MM.1S (cell line): ENCODE measurements around the gene UCP3.

Source experiments
- DNase-seq: peaks from one replicate; pipeline ENCODE4 v3.0.0-alpha.2; 2015
- H2AFZ ChIP-seq: fragments of 300-600 bp; sonication (generic); 2 replicates; pipeline ENCODE4 v1.6.0; 2016; ENCODE audit warnings: antibody characterized with exemption, low read length
- H3F3A ChIP-seq: fragments of 300-600 bp; sonication (generic); 2 replicates; pipeline ENCODE4 v1.6.1; 2016; ENCODE audit warnings: mild to moderate bottlenecking, antibody characterized with exemption, low read length, moderate library complexity, mixed read lengths; ENCODE audit not compliant: insufficient read depth
- H3K27ac ChIP-seq: fragments of 300-600 bp; sonication (generic); 2 replicates; pipeline ENCODE4 v1.5.1; 2016; ENCODE audit warnings: mild to moderate bottlenecking, low read length
- H3K27me3 ChIP-seq: fragments of 300-600 bp; sonication (generic); replicated peaks from 2 replicates; pipeline ENCODE4 v1.6.0; 2016; ENCODE audit warnings: low read length; ENCODE audit not compliant: insufficient read depth
- H3K36me3 ChIP-seq: fragments of 300-600 bp; sonication (generic); replicated peaks from 2 replicates; pipeline ENCODE4 v1.6.1; 2016; ENCODE audit warnings: mild to moderate bottlenecking, low read length, mixed read lengths; ENCODE audit not compliant: insufficient read depth
- H3K4me1 ChIP-seq: fragments of 300-600 bp; sonication (generic); 2 replicates; pipeline ENCODE4 v1.6.1; 2016; ENCODE audit warnings: low read length, mixed read lengths
- H3K4me2 ChIP-seq: fragments of 300-600 bp; sonication (generic); 2 replicates; pipeline ENCODE4 v1.6.0; 2016; ENCODE audit warnings: low read depth, low read length
- H3K4me3 ChIP-seq: fragments of 300-600 bp; sonication (generic); 2 replicates; pipeline ENCODE4 v1.5.1; 2016; ENCODE audit warnings: low read length, mixed read lengths
- H3K79me2 ChIP-seq: fragments of 300-600 bp; sonication (generic); 2 replicates; pipeline ENCODE4 v1.6.1; 2016; ENCODE audit warnings: mixed run types, low read length, mixed read lengths
- H3K9ac ChIP-seq: fragments of 300-600 bp; sonication (generic); 2 replicates; pipeline ENCODE4 v1.6.1; 2016; ENCODE audit warnings: low read length, mixed read lengths
- H3K9me2 ChIP-seq: fragments of 300-600 bp; sonication (generic); replicated peaks from 2 replicates; pipeline ENCODE4 v1.6.1; 2016; ENCODE audit warnings: mild to moderate bottlenecking, low read length, mixed read lengths; ENCODE audit not compliant: insufficient read depth
- H3K9me3 ChIP-seq: fragments of 300-600 bp; sonication (generic); replicated peaks from 2 replicates; pipeline ENCODE4 v1.6.1; 2016; ENCODE audit warnings: mild to moderate bottlenecking, low read length, mixed read lengths; ENCODE audit not compliant: insufficient read depth
- H4K20me1 ChIP-seq: fragments of 300-600 bp; sonication (generic); 2 replicates; pipeline ENCODE4 v1.6.1; 2016; ENCODE audit warnings: mild to moderate bottlenecking, low read length, moderate library complexity, mixed read lengths; ENCODE audit not compliant: insufficient read depth
- CTCF ChIP-seq: fragments of 300-600 bp; sonication (generic); IDR thresholded peaks from 2 replicates; pipeline ENCODE4 v1.5.1; 2016; ENCODE audit warnings: antibody characterized with exemption, low read length, mixed read lengths
- EZH2 ChIP-seq: fragments of 300-600 bp; sonication (generic); optimal IDR thresholded peaks from 2 replicates; pipeline ENCODE3; 2017; ENCODE audit warnings: low read depth, mild to moderate bottlenecking, antibody characterized with exemption, low read length, mixed read lengths
- EZH2phosphoT487 ChIP-seq: fragments of 300-600 bp; sonication (generic); IDR thresholded peaks from 2 replicates; pipeline ENCODE4 v1.6.1; 2018; ENCODE audit warnings: antibody characterized with exemption, low read length

The UCP3 gene

GRCh38 chr11:73969991-73970800 lies 38.7 kb downstream of the UCP3 start:
- no peaks in the 10 kb centered on the region for H3K79me2 ChIP-seq
- no peaks in the 10 kb centered on the region for H3K36me3 ChIP-seq
- no peak overlapping the region for H3K4me2 ChIP-seq
- no peak for DNase-seq
- no peaks in the 10 kb centered on the region for H4K20me1 ChIP-seq
- no peaks in the 10 kb centered on the region for H3K9me2 ChIP-seq
- peaks cover 25% of the 10 kb centered on the region; the same call in 1 of the 2 replicates for H3F3A ChIP-seq
- H3K4me3 ChIP-seq = no peak overlapping the region
- H3K4me1 ChIP-seq = peaks cover 20% of the 10 kb centered on the region
- no peaks in the 10 kb centered on the region for H3K9me3 ChIP-seq
- H3K9ac ChIP-seq = no peak overlapping the region
- no peaks in the 10 kb centered on the region for H3K27me3 ChIP-seq
- no peak overlapping the region for H2AFZ ChIP-seq
- TF ChIP-seq EZH2 (no peak), CTCF (no peak), EZH2phosphoT487 (no peak)
- H3K27ac ChIP-seq = no peak overlapping the region

- Histone ChIP-seq H3F3A (peaks cover 14% of the 10 kb centered on the region; the same call in 1 of the 2 replicates), H4K20me1 (no peaks in the 10 kb centered on the region), H3K36me3 (no peaks in the 10 kb centered on the region), H3K9me3 (no peaks in the 10 kb centered on the region), H3K9me2 (no peaks in the 10 kb centered on the region), H3K79me2 (no peaks in the 10 kb centered on the region), H3K4me2 (no peak overlapping the region), H3K4me1 (peaks cover 11% of the 10 kb centered on the region), H3K27me3 (no peaks in the 10 kb centered on the region), H3K4me3 (no peak overlapping the region), H3K9ac (no peak overlapping the region), H2AFZ (no peak overlapping the region), H3K27ac (no peak overlapping the region)
- TF ChIP-seq EZH2 (no peak), EZH2phosphoT487 (no peak), CTCF (no peak)
- no peak for DNase-seq
Observed at GRCh38 chr11:73969091-73969490, 39.8 kb downstream of the UCP3 start.

GRCh38 chr11:73968356-73968966 lies 40.4 kb downstream of the UCP3 start:
- H3K4me2 ChIP-seq = no peak overlapping the region

More at GRCh38 chr11:73968356-73968966, 40.4 kb downstream of the UCP3 start:
- Histone ChIP-seq H3K79me2 (no peaks in the 10 kb centered on the region), H3F3A (peaks cover 10% of the 10 kb centered on the region; the same call in 1 of the 2 replicates), H3K27me3 (no peaks in the 10 kb centered on the region), H4K20me1 (no peaks in the 10 kb centered on the region), H3K4me1 (peaks cover 9% of the 10 kb centered on the region), H3K27ac (no peak overlapping the region), H2AFZ (no peak overlapping the region), H3K4me3 (no peak overlapping the region), H3K9me3 (no peaks in the 10 kb centered on the region), H3K9me2 (no peaks in the 10 kb centered on the region), H3K9ac (no peak overlapping the region), H3K36me3 (no peaks in the 10 kb centered on the region)
- DNase-seq = no peak
- no peak for TF ChIP-seq EZH2
- TF ChIP-seq EZH2phosphoT487 = no peak
- TF ChIP-seq CTCF = no peak
